HepG2 (cell line): ENCODE results near the gene TAF1B. TPM values are rescaled to one million over a fixed set of nuclear protein-coding genes. Genes with fewer than 3 reads are reported as not detected.

ENCODE experiments used
- BRD4 ChIP-seq: sonication (generic); formaldehyde crosslinking; IDR thresholded peaks from 2 replicates; pipeline ENCODE4 v1.4.0; 2020; ENCODE audit warnings: missing genetic modification reagents
- DMAP1 ChIP-seq: IDR thresholded peaks from 2 replicates; pipeline ENCODE4 v1.6.1; 2016
- ETV5 ChIP-seq: IDR thresholded peaks from 2 replicates; pipeline ENCODE4 v1.6.1; 2018; ENCODE audit warnings: missing biosample characterization, missing genetic modification reagents, inconsistent platforms, borderline replicate concordance
- HMG20A ChIP-seq: IDR thresholded peaks from 2 replicates; pipeline ENCODE4 v1.6.1; 2016; ENCODE audit warnings: borderline replicate concordance
- HNF4G ChIP-seq, 2 experiments: sonication (generic) in 1 of 2; formaldehyde crosslinking in 1 of 2; IDR thresholded peaks; 2 replicates each; pipeline versions ENCODE4 v1.4.0 to v1.6.1; 2011 to 2020; ENCODE audit warnings: borderline replicate concordance in 2 of 2, low read depth in 2 of 2, mild to moderate bottlenecking in 2 of 2, low read length in 1 of 2, missing genetic modification reagents in 1 of 2, moderate library complexity in 1 of 2
- NFYC ChIP-seq: IDR thresholded peaks from 2 replicates; pipeline ENCODE4 v1.6.1; 2016; ENCODE audit warnings: missing genetic modification reagents, missing compliant biosample characterization
- POLR2AphosphoS5 ChIP-seq: IDR thresholded peaks from 2 replicates; pipeline ENCODE4 v1.6.1; 2012; ENCODE audit warnings: low read depth, low read length
- POLR2G ChIP-seq: fragments of 200-400 bp; formaldehyde crosslinking; IDR thresholded peaks from 2 replicates; pipeline ENCODE4 v1.6.1; 2018; ENCODE audit warnings: mild to moderate bottlenecking, low read depth, low read length, moderate library complexity
- RBM39 ChIP-seq: fragments of 200-400 bp; formaldehyde crosslinking; IDR thresholded peaks from one replicate; pipeline ENCODE4 v1.6.1; 2018; ENCODE audit warnings: antibody characterized with exemption, mild to moderate bottlenecking, low read depth, low read length; ENCODE audit not compliant: poor library complexity, severe bottlenecking
- RXRB ChIP-seq: IDR thresholded peaks from 2 replicates; pipeline ENCODE4 v1.6.1; 2016; ENCODE audit warnings: borderline replicate concordance, missing genetic modification reagents, missing compliant biosample characterization
- TBL1XR1 ChIP-seq: fragments of 150-350 bp; IDR thresholded peaks from 2 replicates; pipeline ENCODE4 v1.6.1; 2014; ENCODE audit warnings: borderline replicate concordance, low read length; ENCODE audit not compliant: partially characterized antibody
- THYN1 ChIP-seq: sonication (generic); formaldehyde crosslinking; IDR thresholded peaks from 2 replicates; pipeline ENCODE4 v1.8.1; 2023; ENCODE audit warnings: low read depth, mild to moderate bottlenecking, moderate library complexity, missing genetic modification reagents, borderline replicate concordance
- TRIM24 ChIP-seq: sonication (generic); formaldehyde crosslinking; IDR thresholded peaks from 2 replicates; pipeline ENCODE4 v1.8.0; 2022; ENCODE audit warnings: mild to moderate bottlenecking, missing genetic modification reagents
- TSC22D2 ChIP-seq: sonication (generic); formaldehyde crosslinking; IDR thresholded peaks from 2 replicates; pipeline ENCODE4 v1.5.1; 2020; ENCODE audit warnings: missing genetic modification reagents, mild to moderate bottlenecking, borderline replicate concordance
- ZBTB21 ChIP-seq: sonication (generic); formaldehyde crosslinking; IDR thresholded peaks from 2 replicates; pipeline ENCODE4 v1.4.0; 2020; ENCODE audit warnings: missing genetic modification reagents
- ZBTB38 ChIP-seq: sonication (generic); formaldehyde crosslinking; IDR thresholded peaks from 2 replicates; pipeline ENCODE4 v1.5.1; 2020; ENCODE audit warnings: mild to moderate bottlenecking, missing genetic modification reagents
- ZBTB7A ChIP-seq: sonication (generic); formaldehyde crosslinking; IDR thresholded peaks from 2 replicates; pipeline ENCODE4 v1.8.0; 2022; ENCODE audit warnings: mild to moderate bottlenecking, missing genetic modification reagents
- ZMAT3 ChIP-seq: sonication (generic); formaldehyde crosslinking; conservative IDR thresholded peaks from 2 replicates; pipeline ENCODE4 v1.7.0; 2021; ENCODE audit warnings: missing genetic modification reagents
- ZMYM2 ChIP-seq: sonication (generic); formaldehyde crosslinking; IDR thresholded peaks from 2 replicates; pipeline ENCODE4 v1.8.0; 2022; ENCODE audit warnings: mild to moderate bottlenecking, missing genetic modification reagents
- ZNF232 ChIP-seq: sonication (generic); formaldehyde crosslinking; IDR thresholded peaks from 2 replicates; pipeline ENCODE4 v1.4.0; 2020; ENCODE audit warnings: missing genetic modification reagents, borderline replicate concordance
- ZNF335 ChIP-seq: sonication (generic); formaldehyde crosslinking; IDR thresholded peaks from 2 replicates; pipeline ENCODE4 v1.4.0; 2020; ENCODE audit warnings: missing genetic modification reagents
- ZNF547 ChIP-seq: sonication (generic); formaldehyde crosslinking; IDR thresholded peaks from 2 replicates; pipeline ENCODE4 v1.5.1; 2020; ENCODE audit warnings: mild to moderate bottlenecking, missing genetic modification reagents
- ZNF564 ChIP-seq: sonication (generic); formaldehyde crosslinking; IDR thresholded peaks from 2 replicates; pipeline ENCODE4 v1.8.1; 2023; ENCODE audit warnings: mild to moderate bottlenecking, missing genetic modification reagents
- ZNF616 ChIP-seq: sonication (generic); formaldehyde crosslinking; IDR thresholded peaks from 2 replicates; pipeline ENCODE4 v1.5.0; 2020; ENCODE audit warnings: low read depth, mild to moderate bottlenecking, missing genetic modification reagents
- ZNF766 ChIP-seq: sonication (generic); formaldehyde crosslinking; IDR thresholded peaks from 2 replicates; pipeline ENCODE4 v1.5.0; 2020; ENCODE audit warnings: missing genetic modification reagents, borderline replicate concordance
- ZNF772 ChIP-seq: sonication (generic); formaldehyde crosslinking; IDR thresholded peaks from 2 replicates; pipeline ENCODE4 v1.5.0; 2020; ENCODE audit warnings: mild to moderate bottlenecking, missing genetic modification reagents
- ZNF891 ChIP-seq: sonication (generic); formaldehyde crosslinking; IDR thresholded peaks from 2 replicates; pipeline ENCODE4 v1.5.0; 2020; ENCODE audit warnings: mild to moderate bottlenecking, missing genetic modification reagents
- polyA plus RNA-seq, 8 experiments: library from polyadenylated mRNA; depleted of rRNA in 3 of 8; stranded (reverse) in 7 of 8; unstranded in 1 of 8; fragments of >200 nt; fragmentation: Illumina TruSeq in 4 of 8; extraction: Trizol in 4 of 8; gene quantifications; 2 replicates each; pipeline versions ENCODE4 v1.2.1 to v1.2.3, GENCODE V29; 2011 to 2016; ENCODE audit warnings: low read depth in 4 of 8, missing spikeins in 1 of 8, mixed read lengths in 1 of 8; ENCODE audit not compliant: insufficient read depth in 1 of 8
- total RNA-seq, 5 experiments: library from RNA; depleted of rRNA; stranded (reverse); fragments of >200 nt; fragmentation: Illumina TruSeq; extraction: Trizol; gene quantifications; 2 replicates each; pipeline ENCODE4 v1.2.3, GENCODE V29; 2016; ENCODE audit warnings: low read depth in 1 of 5
- TF ChIP-seq, protein P1 (sequence below): sonication (generic); formaldehyde crosslinking; conservative IDR thresholded peaks from 2 replicates; pipeline ENCODE4 v1.8.0; 2022; ENCODE audit warnings: missing genetic modification reagents
- TF ChIP-seq, protein P2 (sequence below): sonication (generic); formaldehyde crosslinking; IDR thresholded peaks from 2 replicates; pipeline ENCODE4 v1.4.0; 2020; ENCODE audit warnings: missing genetic modification reagents, borderline replicate concordance

Gene TAF1B
- total and polyA plus RNA-seq, 2 of the 13 experiments (the other 11 are each of a cell fraction or from before 2014, with no cell fraction given), result 13.3 to 27.7 TPM

DNA sequence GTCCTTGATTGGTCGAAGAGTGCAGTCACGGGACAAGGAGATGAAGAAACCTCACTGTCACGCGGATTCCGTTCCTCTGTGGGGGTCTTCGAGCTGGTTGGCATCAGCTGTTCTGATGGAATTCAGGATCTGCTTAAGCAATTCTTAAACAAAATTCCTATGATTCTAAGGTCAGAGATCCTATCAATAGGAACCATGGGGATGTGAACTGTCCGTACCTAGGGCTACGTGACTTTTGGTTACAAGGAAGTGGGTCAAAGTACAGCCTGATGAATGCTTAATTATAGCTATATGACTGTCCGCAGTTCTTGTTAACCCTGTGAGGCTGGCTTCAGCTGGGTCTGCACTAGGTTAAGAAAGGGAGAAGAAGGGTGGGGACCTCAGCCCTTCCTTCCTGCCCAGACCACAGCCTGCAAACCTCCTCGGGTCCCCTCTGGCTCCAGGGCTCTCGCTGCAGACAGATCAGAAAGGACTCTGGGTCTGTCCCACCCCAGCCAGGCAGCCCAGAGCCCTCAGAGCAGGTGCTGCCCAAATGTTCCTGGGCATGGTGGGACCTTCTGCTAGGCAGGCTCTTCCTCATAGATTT lies 44.2 kb upstream of the TAF1B start (continued):
- TF ChIP-seq RXRB (CRISPR knock-in tag) (peak; percentile 61; the same call in 1 of the 2 replicates), TBL1XR1 (no peak), ZNF564 (CRISPR knock-in tag) (no peak), TSC22D2 (CRISPR knock-in tag) (no peak), ZNF547 (CRISPR knock-in tag) (0 out of 2 replicates have a peak, but pooled peaks have one; percentile 48), ZMYM2 (CRISPR knock-in tag) (peak; percentile 51; the same call in 1 of the 2 replicates), ZNF335 (CRISPR knock-in tag) (0 out of 2 replicates have a peak, but pooled peaks have one; percentile 13), THYN1 (CRISPR knock-in tag) (no peak), ZBTB7A (CRISPR knock-in tag) (no peak), ZBTB21 (no peak), BRD4 (CRISPR knock-in tag) (no peak), ZBTB38 (CRISPR knock-in tag) (no peak), POLR2G (no peak), ZNF766 (CRISPR knock-in tag) (no peak), HMG20A (CRISPR knock-in tag) (no peak), ZNF891 (CRISPR knock-in tag) (0 out of 2 replicates have a peak, but pooled peaks have one; percentile 55), ETV5 (peak; percentile 44; the same call in 1 of the 2 replicates), ZNF616 (CRISPR knock-in tag) (0 out of 2 replicates have a peak, but pooled peaks have one; percentile 15), ZNF772 (CRISPR knock-in tag) (peak; percentile 59), DMAP1 (CRISPR knock-in tag) (no peak), TRIM24 (CRISPR knock-in tag) (no peak), HNF4G (IDR thresholded peaks at IDR 0.05; ENCODE audit: borderline replicate concordance, low read depth, low read length) (peak; percentile 52; the same call in 1 of the 2 replicates), HNF4G (CRISPR knock-in tag; IDR thresholded peaks at IDR 0.05; ENCODE audit: borderline replicate concordance, low read depth) (no peak; the same call in 1 of the 2 replicates), NFYC (CRISPR knock-in tag) (peak; percentile 44; the same call in 1 of the 2 replicates), ZNF232 (CRISPR knock-in tag) (no peak), ZMAT3 (CRISPR knock-in tag) (no peak), POLR2AphosphoS5 (no peak), RBM39 (no peak)
- TF ChIP-seq, protein P1, sequence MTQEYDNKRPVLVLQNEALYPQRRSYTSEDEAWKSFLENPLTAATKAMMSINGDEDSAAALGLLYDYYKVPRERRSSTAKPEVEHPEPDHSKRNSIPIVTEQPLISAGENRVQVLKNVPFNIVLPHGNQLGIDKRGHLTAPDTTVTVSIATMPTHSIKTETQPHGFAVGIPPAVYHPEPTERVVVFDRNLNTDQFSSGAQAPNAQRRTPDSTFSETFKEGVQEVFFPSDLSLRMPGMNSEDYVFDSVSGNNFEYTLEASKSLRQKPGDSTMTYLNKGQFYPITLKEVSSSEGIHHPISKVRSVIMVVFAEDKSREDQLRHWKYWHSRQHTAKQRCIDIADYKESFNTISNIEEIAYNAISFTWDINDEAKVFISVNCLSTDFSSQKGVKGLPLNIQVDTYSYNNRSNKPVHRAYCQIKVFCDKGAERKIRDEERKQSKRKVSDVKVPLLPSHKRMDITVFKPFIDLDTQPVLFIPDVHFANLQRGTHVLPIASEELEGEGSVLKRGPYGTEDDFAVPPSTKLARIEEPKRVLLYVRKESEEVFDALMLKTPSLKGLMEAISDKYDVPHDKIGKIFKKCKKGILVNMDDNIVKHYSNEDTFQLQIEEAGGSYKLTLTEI (CRISPR knock-in tag), result no peak
- TF ChIP-seq, protein P2, sequence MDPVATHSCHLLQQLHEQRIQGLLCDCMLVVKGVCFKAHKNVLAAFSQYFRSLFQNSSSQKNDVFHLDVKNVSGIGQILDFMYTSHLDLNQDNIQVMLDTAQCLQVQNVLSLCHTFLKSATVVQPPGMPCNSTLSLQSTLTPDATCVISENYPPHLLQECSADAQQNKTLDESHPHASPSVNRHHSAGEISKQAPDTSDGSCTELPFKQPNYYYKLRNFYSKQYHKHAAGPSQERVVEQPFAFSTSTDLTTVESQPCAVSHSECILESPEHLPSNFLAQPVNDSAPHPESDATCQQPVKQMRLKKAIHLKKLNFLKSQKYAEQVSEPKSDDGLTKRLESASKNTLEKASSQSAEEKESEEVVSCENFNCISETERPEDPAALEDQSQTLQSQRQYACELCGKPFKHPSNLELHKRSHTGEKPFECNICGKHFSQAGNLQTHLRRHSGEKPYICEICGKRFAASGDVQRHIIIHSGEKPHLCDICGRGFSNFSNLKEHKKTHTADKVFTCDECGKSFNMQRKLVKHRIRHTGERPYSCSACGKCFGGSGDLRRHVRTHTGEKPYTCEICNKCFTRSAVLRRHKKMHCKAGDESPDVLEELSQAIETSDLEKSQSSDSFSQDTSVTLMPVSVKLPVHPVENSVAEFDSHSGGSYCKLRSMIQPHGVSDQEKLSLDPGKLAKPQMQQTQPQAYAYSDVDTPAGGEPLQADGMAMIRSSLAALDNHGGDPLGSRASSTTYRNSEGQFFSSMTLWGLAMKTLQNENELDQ (CRISPR knock-in tag), result no peak
